Erythroblast (primary cell): ENCODE data around the gene CFAP126.

Experiments
- GATA1 ChIP-seq: IDR thresholded peaks from 2 replicates; pipeline ENCODE4 v1.6.1; 2011; ENCODE audit warnings: low read depth, mild to moderate bottlenecking, control low read depth, low read length, moderate library complexity
- POLR2A ChIP-seq: IDR thresholded peaks from 2 replicates; pipeline ENCODE4 v1.6.1; 2011; ENCODE audit warnings: mild to moderate bottlenecking, low read length

DNA sequence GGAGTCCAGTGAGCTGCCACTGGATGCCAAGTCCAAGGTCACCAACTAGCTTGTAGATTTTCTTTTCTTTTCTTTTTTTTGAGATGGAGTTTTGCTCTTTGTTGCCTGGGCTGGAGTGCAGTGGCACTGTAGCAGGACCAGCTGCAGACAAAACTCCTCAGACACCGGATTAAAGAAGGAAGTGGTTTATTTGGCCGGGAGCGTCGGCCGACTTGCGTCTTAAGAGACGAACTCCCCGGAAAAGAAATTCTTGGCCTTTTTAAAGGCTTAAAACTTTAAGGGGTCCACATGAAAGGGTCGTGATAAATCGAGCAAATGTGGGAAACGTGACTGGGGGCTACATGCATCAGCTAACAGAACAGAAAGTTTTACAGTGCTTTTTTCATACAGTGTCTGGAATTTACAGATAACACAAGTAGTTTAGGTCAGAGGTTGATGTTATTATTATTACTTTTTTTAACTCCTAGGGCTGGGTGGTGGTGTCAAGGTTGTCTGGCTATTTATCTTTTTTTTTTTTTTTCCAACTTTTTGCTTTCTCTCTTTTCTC, 36.4 kb upstream of the CFAP126 start:
- no peak for TF ChIP-seq POLR2A
- no peak for TF ChIP-seq GATA1
